Embryonic facial prominence (tissue), 1 donor: ENCODE measurements around the gene TMEM163.

ENCODE experiments used
- DNase-seq: peaks from one replicate; pipeline ENCODE4 v3.0.0-alpha.2; 2016; ENCODE audit errors: extremely low spot score

TMEM163 gene

DNA sequence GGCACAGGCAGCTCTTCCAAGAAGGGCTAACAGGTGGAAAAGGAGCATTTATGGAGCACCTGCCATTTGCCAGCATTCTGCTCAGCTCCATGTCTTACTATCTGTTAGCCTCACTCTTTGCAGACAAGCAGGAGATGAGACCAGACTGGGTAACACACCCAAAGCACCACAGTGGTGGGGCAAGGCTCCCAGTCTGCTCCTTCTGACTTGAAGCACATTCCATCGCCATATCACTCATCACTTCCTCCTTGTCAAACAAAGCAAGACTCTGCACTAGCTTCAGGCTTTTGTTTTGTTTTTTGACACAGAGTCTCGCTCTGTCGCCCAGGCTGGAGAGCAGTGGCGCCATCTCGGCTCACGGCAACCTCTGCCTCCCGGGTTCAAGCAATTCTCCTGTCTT is 282.1 kb downstream of the TMEM163 start:
- no peak for DNase-seq

- no peak for DNase-seq
Measured at GRCh38 chr2:134435936-134436335, 282.9 kb downstream of the TMEM163 start.

DNA sequence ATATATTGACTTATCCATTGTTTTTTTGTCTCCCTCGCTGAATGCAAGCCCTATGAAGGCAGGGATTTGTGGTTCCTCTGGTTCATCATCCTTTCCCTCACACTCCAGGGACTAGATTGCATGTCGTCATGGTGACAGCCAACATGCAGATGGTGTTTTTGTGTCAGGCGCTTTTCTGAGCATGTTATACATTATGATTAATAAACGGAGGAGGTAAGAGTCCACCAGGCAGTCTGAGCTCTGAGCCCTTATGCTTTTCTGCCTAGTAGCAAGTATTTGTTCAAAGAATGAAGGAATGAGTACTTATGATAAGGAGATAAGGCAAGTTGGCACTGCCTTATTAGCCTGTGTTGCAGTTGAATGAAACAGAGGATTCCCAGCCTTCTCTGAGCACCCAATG is 283.3 kb downstream of the TMEM163 start:
- no peak for DNase-seq

DNA sequence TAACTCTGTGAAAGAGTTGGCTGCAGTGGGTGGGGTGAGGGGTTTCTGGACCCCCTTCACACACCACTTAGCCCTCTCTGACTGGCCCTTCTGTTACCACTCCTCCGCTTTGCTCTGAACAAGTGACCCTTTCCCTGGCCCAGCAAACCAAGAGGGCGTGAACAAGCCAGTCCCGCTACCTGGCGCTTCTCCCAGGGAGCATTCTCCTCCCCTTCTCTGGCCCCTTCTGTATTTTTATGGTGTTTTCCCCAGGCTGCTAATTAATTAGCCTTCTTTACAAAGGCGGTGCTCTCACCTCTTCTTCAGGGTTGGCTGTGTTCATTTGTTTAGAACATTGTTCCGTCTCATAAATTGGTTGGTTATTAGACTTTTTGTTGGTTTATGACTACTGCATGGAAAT is 284.8 kb downstream of the TMEM163 start:
- DNase-seq: no peak

DNA sequence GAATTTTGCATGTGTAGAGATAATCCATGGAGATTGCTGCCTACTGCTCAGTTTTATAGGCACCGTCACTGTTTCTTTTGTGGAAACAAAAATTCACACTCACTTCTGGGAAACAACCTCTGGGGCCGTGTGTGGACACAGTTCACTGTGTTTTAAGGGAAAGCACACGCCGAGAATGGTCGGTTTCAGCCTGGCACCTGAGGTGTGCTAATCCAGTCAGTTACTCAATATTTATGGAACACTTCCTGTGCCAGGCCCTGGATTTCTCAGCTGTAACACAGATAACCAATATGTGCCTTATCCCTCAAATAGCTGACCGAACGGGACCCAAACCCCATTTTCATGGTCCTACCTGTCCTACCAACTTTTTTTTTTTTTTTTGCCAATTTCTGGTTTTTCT is 285.3 kb downstream of the TMEM163 start:
- DNase-seq: no peak

GRCh38 chr2:134432435-134432883 is 286.3 kb downstream of the TMEM163 start:
- DNase-seq: no peak

DNA sequence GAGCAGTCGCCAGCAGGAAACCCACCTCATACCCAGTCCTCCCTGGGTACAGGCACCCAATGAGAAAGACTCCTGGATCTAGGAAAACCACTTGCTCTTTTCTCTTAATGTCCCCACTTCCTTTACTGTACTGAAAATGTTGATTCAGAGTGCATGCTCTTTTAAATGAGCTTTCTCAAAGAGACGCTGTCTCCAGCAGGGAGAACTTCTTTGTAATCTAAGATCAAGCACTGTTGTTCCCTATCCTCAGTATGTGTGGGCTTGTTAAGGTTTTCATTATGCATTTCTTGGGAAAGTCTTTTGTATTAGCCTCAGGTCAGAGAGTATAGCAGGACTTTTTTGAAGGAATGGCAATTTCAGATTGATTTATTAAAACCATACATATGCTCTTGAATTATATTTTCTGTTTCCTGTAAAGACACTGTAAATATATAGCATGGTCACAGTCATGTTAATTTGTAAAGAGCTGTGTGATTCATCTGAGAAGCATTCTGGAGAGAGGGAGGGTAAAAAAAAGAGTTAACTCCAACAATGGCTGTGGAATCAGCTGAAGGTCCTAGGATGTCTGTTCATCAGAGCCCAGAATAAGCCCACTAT is 286.9 kb downstream of the TMEM163 start:
- no peak for DNase-seq

DNA sequence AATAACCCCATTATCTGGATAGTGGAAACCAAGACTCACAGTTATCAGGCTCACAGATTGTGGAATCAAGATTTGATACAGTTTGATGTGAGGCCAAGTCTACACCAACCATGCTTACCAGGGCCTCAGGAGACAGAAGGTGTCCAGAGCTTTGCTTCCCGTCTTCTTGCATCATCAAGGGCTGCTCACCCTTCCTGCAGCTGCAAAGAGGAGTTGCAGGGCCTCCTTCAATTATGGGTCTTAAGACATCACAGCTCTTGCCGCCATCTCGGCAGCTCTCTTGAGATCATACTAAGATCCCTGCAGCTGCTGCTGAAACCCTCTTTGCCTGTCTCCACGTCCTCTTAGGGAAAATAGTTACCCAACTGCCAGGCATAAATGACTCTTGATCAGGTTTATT is 288.9 kb downstream of the TMEM163 start:
- DNase-seq: no peak

- no peak for DNase-seq
Measured at GRCh38 chr2:134426721-134427120, 292.1 kb downstream of the TMEM163 start.

DNA sequence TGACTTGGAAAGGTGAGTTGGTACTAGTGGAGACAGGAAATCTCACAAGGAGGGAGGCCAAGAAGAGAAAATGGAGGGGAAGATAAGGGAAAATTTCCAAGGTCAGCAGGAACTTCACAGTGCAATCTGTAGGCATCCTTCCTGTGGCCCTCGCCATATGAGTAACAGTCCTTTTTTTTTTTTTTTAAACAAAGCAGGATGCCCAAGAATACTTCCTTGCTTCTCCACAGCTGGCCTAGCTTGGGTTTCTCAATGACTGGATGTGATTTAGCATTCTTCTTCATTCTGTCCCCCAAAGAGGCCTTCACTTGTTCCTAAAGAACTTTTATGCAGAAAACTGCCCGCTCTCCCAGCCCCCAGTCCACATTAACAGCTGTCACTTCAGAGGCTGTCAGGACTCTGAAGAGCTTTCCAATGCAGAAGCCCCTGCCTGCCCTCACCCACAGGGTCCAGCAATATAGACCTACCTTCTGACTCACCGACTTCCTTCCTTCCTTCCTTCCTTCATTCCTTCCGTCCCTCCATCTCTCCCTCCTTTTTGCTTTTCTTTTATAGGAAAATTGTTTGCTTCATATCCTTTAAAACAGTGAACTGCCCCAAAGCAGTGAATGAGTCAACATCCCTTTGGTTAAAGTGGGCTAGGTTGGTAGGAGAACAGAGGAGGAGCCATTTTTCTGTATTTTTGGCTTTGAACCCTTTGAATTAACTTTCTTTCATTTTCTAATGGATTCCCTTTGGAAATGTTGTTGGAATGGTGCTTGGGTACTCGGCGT is 292.9 kb downstream of the TMEM163 start:
- DNase-seq: no peak

DNA sequence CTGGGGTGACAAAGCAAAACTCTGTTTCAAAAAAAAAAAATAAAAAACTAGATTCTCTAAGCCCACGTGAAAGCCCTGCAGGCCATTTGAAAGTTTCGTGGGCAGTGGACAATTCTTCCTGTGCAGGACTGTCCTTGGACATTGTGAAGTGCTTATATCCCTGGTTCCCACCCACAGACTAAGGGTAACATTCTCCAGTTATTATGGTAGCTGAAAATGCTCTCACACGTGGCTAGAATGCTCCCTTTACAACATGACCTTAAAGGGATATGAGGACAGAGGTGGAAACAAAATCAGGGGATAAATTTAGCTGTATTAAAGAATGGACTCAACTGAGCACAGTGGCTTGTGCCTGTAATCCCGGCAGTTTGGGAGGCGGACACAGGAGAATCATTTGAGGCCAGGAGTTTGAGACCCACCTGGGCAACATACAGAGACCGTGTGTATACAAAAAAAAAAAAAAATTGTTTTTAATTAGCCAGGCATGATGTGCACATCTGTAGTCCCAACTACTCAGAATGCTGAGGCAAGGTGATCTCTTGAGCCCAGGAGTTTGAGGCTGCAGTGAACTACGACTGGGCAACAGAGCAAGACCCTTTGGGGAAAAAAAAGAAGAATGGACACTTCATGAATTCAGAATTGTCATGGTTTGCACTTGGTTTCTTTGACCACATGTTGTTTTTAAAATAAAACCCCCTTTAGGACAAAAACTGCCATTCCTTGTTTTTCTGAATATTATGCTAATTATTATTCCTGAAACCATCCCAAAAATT is 297.1 kb downstream of the TMEM163 start:
- no peak for DNase-seq

GRCh38 chr2:134420920-134421319 is 297.9 kb downstream of the TMEM163 start:
- no peak for DNase-seq

- no peak for DNase-seq
Measured at GRCh38 chr2:134420259-134420658, 298.5 kb downstream of the TMEM163 start.

DNA sequence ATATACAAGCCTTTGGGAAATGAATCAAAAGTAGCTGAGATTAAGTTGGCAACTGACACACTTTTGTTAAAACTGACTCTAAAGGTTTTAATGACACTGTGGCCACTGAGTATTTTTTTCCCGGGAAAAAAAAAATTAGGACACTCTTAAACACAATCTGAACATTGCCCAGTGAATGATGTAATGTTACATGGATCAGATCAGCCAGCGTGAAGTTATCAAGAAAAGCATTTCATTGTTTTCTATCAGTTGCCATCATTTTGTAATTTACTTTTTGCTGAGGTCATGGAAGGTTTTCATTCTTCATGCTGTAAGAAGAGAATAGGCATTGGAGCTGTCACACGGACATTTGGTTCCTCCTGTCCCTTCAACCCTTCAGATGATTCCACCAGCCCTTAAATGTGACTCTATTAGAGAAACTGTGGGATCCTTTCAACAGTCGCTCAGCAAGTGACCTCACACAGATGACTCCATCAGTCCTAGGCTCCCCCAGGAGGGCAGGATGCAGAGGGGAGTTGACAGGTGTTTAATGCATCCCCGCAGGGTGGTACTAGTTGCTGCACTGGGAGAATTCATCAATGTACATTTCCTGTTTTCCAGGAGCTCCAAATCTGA is 300.7 kb downstream of the TMEM163 start:
- no peak for DNase-seq

DNA sequence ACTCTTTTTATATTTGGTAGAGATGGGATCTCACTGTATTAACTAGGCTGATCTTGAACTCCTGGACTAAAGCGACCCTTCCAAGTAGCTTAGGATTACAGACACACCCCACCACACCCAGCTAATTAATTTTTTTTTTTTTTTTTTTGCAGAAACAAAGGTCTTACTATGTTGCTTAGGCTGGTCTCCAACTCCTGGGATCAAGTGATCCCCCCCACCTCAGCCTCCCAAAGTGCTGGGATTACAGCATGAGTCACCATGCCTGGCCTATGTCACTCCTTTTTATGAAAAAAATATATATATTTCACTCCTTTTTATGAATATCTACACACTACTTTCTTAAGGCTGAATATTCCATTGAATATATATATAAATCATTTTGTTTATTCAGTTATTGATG is 302.2 kb downstream of the TMEM163 start:
- no peak for DNase-seq

- no peak for DNase-seq
Measured at GRCh38 chr2:134416018-134416417, 302.8 kb downstream of the TMEM163 start.

- no peak for DNase-seq
Measured at GRCh38 chr2:134413912-134414311, 304.9 kb downstream of the TMEM163 start.

DNA sequence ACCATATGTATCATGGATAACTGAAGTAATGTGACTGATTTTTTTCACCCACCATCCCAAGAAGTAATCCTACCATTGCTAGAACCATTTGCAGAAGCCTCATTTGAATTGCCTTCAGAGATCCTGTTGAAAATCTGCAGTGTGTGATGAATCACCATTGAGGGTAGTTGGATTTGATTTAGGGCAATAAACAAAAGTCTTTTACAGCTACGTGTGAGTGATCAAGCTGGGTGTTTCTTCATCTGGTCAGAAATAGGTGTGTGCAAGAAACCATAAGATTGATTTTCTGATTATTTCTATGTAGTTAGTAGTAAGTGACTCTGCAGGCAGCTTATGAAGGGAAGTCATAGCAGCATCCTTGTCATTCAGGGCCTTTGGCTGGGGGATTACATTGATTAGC is 305.4 kb downstream of the TMEM163 start:
- DNase-seq: no peak

DNA sequence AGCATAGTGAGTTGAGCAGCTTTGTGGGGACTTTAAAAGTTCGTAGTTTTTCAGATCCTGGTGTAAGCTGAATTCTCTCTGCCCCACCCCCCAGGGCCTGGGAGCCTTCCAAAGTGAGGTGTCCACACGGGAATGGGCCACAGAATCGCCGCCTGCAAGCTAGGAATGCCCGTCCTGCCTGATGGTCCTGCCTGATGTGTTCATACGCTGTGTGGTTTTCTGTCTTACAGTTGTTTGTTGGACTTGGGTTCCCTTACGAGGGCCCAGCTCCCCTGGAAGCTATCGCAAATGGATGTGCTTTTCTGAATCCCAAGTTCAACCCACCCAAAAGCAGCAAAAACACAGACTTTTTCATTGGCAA is 306.2 kb downstream of the TMEM163 start:
- no peak for DNase-seq

GRCh38 chr2:134411828-134412638 is 306.8 kb downstream of the TMEM163 start:
- peak; percentile 77 for DNase-seq

DNA sequence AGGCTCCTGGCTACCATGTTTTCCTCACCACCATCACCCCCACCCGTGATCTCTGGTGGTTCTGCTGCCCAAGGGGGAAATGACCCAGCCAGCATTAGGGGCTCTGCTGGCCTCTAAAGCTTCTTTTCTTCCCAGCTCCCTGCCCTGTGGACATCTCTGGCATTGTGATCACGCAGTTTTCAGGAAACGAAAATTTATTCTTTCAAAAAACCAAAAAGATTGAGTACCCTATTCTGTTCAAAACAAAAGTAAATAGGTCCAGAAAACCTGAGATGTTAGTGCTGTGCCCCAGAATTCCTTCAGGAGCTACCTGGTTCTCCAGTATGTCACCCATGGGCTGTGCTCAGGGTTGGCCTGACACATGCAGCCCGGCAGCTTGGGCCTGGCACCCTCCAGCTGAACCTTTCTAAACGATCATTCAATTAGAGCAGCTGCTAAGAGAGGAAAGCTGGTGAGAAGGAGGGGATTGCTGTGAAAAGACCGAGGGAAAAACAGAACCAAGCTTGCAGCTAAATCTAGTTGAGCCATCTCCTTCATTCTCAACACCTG is 307.4 kb downstream of the TMEM163 start:
- no peak for DNase-seq
